CD1c-positive myeloid dendritic cell (primary cell): ENCODE results near the gene KCNQ1.

ENCODE experiments used
- DNase-seq: peaks from one replicate; pipeline ENCODE4 v3.0.0-alpha.2; 2016; ENCODE audit errors: extremely low spot score

KCNQ1 gene

DNA sequence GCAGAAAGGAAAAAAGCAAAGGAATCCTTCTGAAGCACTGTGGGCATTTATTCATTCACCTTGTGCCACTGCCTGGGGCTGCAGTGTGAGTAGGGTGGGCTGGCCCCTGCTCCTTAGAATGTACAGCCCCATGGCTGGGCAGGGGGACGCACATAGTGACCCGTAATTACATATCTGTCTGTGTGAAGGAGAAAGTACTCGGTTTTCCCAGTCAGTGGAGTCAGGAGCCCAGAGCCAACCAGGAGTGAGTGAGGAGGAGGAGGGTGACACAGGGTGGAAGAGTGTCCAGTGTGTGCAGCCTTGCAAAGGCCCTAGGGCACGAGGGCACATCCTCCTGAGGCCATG lies 348.9 kb downstream of the KCNQ1 start:
- DNase-seq: no peak

DNA sequence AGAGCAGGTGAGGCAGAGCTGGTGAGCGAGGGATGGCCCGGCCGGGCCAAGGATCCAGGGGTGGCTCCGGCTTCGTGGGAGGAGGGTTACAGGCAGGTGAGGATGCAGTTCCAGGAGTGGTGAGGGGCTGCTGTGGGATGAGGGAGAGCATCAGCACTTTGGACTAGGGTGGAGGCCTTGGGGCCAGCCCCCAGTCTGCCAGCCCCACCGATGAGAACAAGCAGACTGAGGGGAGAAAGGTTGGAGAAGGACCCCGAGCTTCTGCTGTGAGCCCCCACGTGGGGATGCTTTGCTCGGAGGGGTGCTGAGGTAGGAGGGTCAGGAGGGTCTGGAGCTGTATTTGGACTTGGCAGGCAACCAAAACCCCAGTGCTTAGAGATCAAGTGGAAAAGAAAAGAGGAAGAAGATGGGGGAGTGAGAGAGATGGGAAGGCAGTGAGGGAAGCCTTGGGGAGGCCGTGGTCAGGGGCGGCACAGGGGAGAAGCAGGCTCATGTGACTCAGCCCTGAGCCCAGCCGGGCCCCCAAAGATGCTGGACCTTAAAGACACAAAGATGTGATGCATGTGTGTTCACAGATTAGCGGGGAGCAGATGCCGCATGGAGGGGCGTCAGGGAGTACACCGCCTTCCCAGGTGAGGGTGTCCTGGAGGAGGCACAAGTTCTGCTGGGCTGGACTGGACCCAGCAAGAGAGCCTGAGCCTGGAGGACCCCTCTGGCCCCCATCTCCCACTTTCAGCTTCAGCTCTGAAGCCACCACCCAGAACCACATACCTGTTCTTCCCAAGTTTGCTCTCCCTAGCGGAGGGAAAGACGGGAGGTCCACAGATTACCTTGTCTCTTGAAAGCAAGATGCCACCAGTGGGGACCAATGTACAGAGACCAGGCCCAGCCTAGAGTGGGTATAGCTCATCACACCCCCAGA lies 349.5 kb downstream of the KCNQ1 start:
- no peak for DNase-seq

DNA sequence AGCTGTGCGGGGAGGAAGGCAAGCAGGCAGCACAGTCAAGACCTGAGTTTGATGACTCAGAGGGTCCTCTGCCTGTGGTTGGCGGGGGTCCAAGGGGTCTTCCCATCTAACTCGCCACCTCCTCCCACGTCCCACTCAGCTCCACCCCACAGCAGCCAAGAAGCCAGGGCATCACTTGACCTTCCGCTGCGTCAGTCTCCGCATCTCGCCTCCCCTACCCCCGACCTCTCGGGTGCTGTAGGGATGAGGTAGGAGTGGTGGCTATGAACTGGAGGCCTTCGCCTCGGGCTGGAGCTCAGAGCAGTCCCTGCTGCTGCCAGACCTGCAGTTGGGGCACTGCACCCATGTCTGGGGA lies 350.1 kb downstream of the KCNQ1 start:
- no peak for DNase-seq

DNA sequence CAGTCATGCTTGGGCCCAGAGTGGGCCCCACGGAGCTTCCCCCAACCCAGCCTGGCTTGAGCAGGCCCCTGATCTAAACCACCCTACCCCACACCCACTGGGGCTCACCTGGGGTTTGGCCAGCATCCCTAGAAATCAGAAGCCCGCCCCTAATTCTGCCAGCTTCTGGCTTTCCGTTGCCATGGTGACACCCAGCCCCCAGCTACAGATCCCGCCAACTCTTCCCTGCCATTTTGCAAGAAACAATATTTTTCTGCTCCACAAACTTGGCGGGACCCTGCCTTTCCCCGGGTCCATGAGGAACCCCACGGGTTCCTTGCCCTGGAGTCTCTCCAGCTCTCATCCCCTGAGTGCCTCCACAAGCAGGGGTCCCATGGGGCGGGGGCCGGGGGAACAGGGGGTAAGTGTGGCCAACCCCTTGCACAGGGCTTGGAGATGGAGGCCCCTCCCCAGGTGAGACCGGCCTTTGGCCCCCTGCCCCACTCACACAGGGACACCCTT lies 350.7 kb downstream of the KCNQ1 start:
- no peak for DNase-seq

DNA sequence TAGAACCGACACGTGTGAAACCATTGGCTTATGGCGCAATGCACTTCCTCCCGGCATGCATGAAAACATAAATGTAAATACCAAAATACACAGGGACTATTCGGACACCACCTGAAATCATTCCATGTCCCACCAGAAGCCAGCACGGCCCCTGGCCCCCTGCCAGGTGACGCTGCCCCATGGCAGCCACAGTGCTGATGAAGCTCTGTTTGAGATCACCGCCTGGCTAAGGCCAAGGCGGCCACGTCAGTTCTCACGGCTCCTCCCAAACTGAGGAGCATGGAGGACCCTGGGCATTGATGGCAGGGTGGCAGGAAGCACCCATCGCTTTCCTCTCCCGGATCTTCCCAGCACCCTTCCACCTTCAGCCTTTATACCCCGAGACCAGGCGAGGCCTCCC lies 351.3 kb downstream of the KCNQ1 start:
- no peak for DNase-seq

DNA sequence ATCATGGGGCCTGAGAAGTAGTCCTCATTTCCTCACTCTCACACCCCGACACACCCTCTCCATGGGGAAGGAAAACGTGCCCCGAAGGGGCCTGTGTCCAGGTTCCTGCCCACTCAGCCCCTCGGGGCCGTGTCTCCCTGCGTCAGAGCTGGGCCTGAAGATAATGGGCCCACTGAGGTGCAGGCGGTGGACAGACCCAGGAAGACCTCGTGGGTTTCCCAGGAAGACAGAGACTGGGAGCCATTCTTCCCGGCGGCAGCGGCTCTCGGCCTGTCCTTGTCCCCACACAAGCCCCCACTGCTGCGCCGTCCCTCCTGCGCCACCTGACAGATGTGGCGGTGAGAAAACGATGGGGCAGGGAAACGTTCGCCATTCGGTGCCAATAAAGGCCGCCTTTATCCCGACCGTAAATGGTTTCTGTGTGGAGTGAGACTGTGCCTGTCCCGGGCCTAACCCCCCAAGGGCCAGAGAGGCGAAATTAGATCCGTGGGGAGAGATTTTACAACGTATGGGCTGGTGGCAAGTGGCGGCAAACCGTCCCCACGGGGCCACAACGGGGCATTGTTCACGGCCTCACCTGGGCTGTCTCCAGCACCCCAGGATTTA lies 351.8 kb downstream of the KCNQ1 start:
- no peak for DNase-seq

DNA sequence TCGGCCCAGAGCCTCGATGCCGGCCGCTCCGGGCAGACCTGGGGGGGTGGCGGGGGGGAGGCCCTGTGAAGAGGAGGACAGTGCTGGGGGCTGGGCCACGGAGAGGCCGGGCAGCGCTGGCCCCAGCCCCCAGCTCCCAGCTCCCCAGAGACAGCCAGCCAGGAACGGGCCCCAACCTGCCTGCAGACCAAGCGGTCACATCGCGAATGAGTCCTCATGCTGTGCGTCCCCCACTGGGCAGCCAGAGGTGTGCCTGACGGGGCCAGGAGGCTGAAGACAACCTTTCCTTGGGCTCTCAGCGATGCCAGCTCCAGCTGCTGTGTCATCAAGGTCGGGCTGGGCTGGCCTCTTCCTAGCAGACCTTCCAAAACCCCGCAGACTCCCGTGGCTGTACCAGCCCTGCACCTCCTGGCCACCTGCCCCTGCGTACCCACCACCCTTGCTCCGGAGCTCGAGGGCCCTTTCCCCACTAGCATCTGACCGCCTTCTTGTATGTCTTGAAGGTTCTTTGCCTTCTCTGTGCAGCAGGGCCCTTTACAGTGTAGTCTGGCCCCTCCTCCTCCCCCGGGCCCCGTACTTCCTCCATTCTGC lies 352.4 kb downstream of the KCNQ1 start:
- no peak for DNase-seq

DNA sequence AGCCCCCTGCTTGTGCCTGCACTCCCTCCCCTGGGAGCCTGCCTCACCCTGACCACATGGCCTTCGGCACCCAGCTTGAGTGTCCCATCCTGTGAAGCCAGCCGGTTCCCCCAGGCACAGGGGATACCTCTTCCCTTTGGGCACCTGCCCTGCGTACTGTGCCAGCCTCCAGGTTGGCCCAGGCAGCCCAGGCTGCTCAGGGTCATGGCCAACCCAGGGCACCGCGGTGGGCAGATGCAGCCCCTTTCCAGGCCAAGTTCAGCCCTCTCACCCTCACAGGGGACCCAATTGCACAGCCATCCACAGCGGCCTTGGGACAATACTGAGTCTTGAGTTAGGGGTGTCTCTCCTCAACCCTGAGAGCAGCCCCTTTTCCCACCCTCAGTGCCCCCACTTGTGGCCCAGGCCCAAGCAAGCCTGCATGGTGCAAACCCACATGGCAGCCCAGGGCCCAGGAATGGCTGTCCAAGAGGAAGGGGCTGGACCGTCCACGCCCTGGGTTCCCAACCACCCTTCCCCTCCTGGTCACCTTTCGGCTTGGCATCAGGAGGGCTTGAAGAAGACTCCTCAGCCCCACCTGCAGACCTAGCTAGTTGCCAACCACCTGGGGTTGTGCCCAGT lies 353.0 kb downstream of the KCNQ1 start:
- no peak for DNase-seq

DNA sequence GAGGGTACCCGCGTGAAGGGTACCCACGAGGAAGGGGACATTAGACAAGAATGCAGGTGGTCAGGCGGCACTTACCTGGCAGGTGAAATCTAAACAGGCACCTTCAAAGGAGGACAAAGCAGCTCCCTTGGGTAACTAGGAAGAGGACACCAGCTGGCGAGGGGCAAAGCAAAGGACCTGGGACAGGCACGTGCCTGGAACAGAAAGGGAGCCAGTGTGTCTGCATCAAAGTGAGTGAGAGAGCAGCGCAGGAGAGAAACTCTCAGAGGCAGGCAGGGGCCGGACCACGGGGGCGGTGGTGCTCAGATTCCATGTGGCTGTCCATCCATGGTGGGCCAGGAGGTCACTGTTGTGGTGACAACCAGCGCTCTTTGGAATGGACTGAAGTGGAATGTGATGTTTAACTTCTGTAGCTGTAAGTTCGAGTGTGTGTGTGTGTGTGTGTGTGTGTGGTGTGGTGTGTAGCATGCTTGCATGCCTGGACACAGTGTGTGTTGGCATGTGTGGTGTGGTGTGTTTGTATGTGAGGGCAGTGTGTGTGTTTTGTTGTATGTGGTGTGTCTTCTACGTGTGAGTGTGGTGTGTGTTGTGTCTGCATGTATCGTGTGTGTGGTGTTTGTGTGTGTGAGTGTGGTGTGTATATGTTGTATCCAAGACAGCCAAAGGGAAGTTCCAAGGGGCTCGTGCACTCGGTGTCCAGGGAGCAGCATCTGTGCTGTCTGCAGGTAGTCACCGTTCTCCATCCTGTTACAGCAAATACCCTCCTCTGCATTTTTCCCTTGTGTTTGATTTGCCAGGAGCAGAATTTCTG lies 354.3 kb downstream of the KCNQ1 start:
- no peak for DNase-seq

DNA sequence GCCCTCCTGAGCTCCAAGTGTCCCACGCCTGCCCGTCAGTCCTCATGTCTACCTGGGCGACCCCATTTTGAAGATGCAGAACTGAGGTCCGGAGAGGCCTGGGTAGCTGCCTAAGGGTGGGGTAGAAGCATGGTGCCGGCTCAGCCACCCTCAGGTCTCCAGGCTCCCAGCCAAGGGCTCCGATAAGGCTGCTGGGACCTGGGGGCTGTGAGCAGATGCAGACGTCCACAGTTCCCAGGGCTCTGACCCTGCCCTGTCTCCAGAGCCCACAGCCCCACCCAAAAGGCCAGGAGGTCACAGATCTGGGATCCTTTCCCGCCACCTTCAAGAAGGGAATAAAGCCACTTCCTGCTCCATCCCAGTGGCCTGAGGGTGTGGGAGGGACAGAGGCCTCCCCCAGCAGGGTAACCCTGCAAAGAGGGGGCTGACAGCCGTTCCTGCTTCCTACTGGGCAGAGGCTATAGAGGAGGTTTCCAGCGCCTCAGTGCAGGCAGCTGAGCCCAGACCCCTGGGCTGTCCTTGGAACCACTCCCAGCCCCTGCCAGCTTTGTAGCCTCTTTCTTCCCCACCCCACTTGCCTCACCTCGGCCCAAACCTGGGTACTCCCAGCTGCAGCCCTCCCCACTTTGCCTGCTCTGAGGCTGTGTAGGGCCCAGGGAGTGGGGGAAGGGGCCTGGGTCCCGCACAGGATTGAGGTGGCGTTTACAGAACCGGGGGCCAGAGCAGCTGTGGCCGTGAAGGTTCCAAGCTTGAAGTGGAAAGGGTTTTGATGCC lies 355.3 kb downstream of the KCNQ1 start:
- no peak for DNase-seq

DNA sequence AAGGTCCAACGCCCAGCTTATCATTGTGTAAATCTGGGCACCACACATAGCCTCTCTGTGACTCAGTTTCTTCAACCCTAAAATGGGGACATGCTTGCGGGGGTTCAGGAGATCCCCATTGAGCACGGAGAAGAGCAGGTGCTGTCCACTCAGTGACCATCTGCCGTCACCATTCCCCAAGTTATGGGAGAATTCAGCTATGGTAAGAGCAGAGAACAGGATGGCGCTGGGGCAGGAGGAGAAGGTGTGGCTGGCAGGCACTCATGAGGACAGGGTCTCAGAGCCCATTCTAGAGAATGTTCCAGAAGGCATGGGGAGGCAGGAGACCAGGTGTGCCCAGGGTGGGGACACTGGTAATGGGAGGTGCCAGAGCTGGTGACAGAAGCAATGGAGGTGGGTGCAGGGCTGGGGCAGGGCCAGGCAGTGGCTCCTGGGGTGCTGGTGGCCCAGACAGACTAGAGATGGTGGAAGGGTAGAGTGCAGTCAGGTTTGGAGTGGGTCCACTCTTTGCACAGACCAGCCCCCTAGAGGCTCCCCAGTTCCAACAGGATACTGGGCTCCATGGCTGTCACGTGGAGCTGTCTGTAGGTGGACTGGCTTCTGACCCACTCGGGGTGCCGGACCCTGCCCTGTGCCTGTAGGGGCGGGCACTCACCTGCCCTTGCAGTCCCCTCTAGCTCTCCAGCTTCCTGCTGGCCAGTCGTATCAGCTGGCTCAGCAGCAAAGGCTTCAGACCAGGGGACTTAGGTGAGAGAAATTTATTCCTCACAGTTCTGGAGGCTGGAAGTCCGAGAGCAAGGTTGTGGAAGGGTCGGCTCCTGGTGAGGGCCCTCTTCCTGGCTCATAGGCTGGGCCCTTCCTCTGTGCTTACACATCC lies 356.1 kb downstream of the KCNQ1 start:
- no peak for DNase-seq

DNA sequence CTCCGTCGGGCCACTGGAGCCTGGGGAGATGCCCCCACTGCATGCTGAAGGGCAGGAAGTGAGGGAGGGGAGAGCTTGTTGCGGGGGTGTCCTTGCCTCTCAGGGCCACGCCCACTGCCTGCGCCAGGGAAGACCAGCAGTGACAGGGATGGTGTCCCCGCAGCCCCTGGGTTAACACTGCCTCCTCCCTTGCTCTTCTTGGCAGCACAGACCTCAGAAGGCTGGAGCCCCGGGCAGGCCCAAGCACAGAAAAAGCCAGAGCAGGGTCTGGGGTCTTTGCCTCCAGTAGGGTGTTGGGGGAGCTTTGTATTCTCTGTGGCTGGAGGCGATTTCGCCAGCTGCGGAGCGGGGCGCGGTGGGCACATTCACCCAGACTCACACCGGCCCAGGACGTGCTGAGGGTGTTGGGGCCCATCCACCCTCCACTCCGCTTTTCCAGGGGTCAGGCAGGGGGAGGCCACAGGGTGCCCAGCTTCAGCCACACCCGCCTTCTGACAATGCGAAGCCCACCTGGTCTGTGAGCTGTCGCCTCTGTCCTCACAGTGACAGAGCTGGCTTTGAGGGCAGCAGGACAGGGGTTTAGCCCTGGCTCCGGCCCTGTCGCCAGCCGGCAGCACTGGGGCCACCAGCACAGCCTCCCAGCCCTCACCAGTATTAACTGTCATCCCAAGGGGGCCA lies 357.0 kb downstream of the KCNQ1 start:
- no peak for DNase-seq

DNA sequence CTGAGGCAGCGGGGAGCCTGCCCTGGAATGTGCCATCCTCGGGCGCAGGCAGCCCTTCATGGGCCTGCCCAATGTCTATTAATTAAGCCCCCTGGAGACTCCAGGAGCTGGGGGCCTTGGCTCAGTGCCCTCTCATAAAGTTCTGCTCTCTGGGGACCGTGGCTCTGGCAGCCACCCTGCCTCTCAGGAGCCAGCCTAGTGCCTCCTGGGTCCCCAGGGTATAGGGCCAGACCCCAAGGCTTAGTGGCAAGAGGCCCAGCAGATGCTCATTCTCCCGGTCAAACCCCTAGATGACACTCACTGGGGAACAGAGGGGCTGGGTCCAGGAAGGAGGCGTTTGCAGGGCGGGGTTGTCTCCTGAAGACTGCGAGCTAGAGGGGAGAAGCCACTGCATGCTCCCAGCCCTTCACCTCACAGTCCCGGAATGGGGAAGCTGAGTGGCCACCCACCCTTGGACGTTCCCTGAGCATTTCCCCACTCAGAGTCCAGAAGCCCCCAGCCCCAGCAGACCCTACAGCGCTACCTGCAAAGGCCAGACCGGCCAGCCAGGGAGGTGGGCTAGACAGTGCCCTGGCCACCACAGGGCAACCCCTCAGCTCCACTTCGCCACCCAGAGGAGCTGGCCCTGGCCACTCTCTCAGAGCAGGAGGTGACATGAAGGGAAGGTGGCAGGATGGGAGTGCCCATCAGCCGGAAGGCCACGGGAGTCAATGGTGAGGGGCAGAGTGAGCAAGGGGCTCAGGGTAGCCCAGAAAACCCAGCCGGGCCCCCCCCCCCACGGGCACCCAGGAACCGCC lies 357.8 kb downstream of the KCNQ1 start:
- no peak for DNase-seq

DNA sequence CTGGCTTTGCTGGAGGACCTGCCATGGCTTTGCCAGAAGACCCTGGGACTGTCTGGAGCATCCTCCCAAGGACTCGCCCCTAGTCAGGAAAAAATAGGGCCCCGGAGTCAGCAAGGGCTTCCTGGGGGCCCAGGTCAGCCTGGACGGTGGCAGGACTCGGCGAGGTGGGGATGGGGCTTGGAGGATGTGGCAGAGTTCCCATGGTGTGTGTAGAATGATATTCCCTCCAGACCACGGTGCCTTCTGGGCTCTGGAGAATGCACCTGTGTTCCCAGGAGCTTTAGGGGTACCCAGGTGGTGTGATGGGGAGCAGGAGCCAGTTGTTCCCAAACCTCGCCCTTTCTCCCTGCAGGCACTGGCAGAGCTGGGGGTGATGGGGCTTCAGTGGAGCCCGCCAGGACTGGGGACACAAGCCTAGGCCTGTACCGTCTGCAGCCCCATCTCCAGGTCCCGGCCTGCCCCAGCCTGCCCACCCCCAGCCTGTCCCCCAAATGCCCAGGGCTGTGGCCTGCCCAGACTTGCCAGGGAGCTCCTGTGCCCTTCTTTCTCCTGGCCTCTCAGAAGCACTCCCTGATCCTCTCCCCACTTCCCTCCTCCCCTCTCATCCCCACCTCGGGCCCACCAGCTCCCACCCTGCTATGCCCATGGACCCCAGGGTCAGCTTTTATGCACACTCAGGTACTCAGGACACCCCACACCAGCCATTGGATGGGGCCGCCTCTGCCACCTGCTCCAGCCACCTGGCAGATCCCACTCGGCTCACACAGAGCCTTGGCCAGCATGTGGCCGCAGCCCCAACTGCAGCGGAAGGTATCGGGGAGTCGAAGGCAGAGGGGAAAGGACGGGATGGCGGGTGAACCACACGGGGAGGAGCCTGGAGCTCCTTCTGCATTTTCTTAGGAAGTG lies 358.6 kb downstream of the KCNQ1 start:
- no peak for DNase-seq

DNA sequence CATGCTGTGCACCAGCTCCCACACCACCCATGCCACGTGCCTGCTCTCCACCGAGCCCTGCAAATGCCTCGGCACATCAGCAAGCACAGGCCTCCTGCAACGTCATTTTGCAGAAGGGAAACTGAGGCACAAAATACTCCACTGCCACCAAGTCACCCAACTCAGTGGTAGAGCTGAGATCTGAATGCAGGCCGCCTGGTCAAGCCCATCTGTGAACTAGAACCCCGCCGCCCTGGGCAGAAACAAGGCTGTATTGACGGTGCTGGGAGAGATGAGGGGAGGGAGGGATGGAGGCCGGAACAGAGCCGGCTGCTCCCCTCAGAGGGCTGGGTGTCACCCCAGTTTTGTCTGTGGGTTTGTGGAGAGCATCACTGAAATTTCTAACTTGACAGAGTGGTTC lies 359.4 kb downstream of the KCNQ1 start:
- DNase-seq: no peak

DNA sequence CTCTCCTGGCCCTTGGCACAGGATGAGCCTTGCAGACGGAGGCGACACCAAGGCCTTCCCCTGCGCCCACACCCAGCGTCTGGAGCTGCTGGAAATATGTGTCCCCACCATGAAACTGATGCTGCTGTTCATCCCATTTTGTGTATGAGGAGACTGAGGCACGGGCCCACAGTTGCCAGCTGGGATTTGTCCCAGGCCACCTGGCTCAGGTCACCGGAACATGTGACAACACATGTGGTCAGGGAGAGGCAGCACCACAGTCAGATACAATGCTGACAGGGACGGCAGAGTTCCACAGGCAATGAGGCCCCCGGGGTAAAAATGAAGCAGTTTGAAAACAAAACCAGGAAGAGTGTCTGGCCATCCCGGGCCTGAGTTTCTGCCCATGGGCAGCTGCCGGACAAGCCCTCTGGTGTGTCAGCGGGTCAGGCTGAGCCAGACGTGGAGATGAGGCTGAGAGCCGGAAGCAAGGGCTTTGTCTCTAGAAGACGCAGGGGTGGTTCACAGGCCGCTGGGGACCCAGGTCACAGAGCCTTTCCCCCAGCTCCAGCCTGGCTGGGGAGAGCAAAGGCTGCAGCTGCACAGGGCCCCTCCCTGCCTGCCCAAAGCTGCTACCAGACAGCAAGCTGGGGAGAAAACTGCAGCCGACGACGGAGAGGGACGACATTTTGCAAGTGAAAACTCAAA lies 360.0 kb downstream of the KCNQ1 start:
- DNase-seq: no peak
